HEK293 (cell line): Measurements from ENCODE around the gene TUT1.

ENCODE experiments used
- CTCF ChIA-PET: fragments of 350-600 bp; formaldehyde crosslinking; extraction: SDS; loops from one replicate; lab custom pipeline; 2021; ENCODE audit warnings: antibody characterized with exemption; lab: Yijun Ruan, JAX
- POLR2A ChIA-PET: fragments of 300-600 bp; formaldehyde crosslinking; extraction: SDS; loops from one replicate; lab custom pipeline; 2020; ENCODE audit warnings: antibody characterized with exemption, inconsistent platforms; lab: Yijun Ruan, JAX
- H3K27ac ChIP-seq: fragments of 200-500 bp; sonication (Bioruptor generic); 2 replicates; pipeline ENCODE4 v1.5.1; 2014; ENCODE audit warnings: low read depth, low read length, control low read depth, inconsistent platforms; ENCODE audit errors: extremely low read depth
- H3K36me3 ChIP-seq, 2 experiments: fragments of 200-500 bp in 1 of 2; sonication (Bioruptor generic) in 1 of 2; 1 replicate in 1 of 2; 2 replicates in 1 of 2; pipeline ENCODE4 v1.5.1; 2014 to 2017; ENCODE audit warnings: inconsistent platforms in 2 of 2, low read length in 2 of 2; ENCODE audit not compliant: control insufficient read depth in 2 of 2, insufficient read depth in 1 of 2
- H3K4me1 ChIP-seq: fragments of 200-500 bp; sonication (Bioruptor generic); 2 replicates; pipeline ENCODE4 v1.5.1; 2014; ENCODE audit warnings: mild to moderate bottlenecking, low read length, inconsistent platforms; ENCODE audit not compliant: control insufficient read depth, insufficient read depth
- H3K4me3 ChIP-seq: 2 replicates; pipeline ENCODE4 v1.5.1; 2011; ENCODE audit warnings: low read depth, mild to moderate bottlenecking, control low read depth, low read length, moderate library complexity
- H3K9me3 ChIP-seq: fragments of 200-500 bp; sonication (Bioruptor generic); 2 replicates; pipeline ENCODE4 v1.5.1; 2014; ENCODE audit warnings: low read depth, low read length, inconsistent platforms; ENCODE audit not compliant: control insufficient read depth, insufficient read depth
- CTCF ChIP-seq: fragments of 450-650 bp; formaldehyde crosslinking; IDR thresholded peaks from 2 replicates; pipeline ENCODE4 v1.5.1; 2016; ENCODE audit warnings: missing biosample characterization, missing genetic modification characterization
- KLF8 ChIP-seq: fragments of 450-650 bp; formaldehyde crosslinking; IDR thresholded peaks from 2 replicates; pipeline ENCODE4 v1.5.1; 2016; ENCODE audit warnings: missing biosample characterization, missing genetic modification characterization
- MYNN ChIP-seq: fragments of 450-650 bp; formaldehyde crosslinking; IDR thresholded peaks from 2 replicates; pipeline ENCODE4 v1.5.1; 2016; ENCODE audit warnings: missing biosample characterization, missing genetic modification characterization, borderline replicate concordance
- PRDM1 ChIP-seq: fragments of 450-650 bp; formaldehyde crosslinking; IDR thresholded peaks from 2 replicates; pipeline ENCODE4; 2016; ENCODE audit warnings: missing biosample characterization, missing genetic modification characterization
- PRDM10 ChIP-seq: fragments of 450-650 bp; formaldehyde crosslinking; IDR thresholded peaks from 2 replicates; pipeline ENCODE4 v1.5.1; 2016; ENCODE audit warnings: missing biosample characterization, missing genetic modification characterization
- ZNF19 ChIP-seq: fragments of 450-650 bp; formaldehyde crosslinking; IDR thresholded peaks from 2 replicates; pipeline ENCODE4; 2016; ENCODE audit warnings: missing biosample characterization, missing genetic modification characterization, low read depth
- ZNF2 ChIP-seq: fragments of 450-650 bp; formaldehyde crosslinking; IDR thresholded peaks from 2 replicates; pipeline ENCODE4 v1.5.1; 2016; ENCODE audit warnings: missing biosample characterization, missing genetic modification characterization
- ZNF214 ChIP-seq: fragments of 450-650 bp; formaldehyde crosslinking; IDR thresholded peaks from 2 replicates; pipeline ENCODE4 v1.5.1; 2017; ENCODE audit warnings: missing biosample characterization, mild to moderate bottlenecking, missing genetic modification characterization, borderline replicate concordance
- ZNF23 ChIP-seq: fragments of 450-650 bp; formaldehyde crosslinking; IDR thresholded peaks from 2 replicates; pipeline ENCODE4 v1.5.1; 2016; ENCODE audit warnings: missing biosample characterization, missing genetic modification characterization, borderline replicate concordance
- ZNF280D ChIP-seq: fragments of 450-650 bp; formaldehyde crosslinking; IDR thresholded peaks from 2 replicates; pipeline ENCODE4 v1.5.1; 2016; ENCODE audit warnings: missing biosample characterization, missing genetic modification characterization
- ZNF510 ChIP-seq: fragments of 450-650 bp; formaldehyde crosslinking; IDR thresholded peaks from 2 replicates; pipeline ENCODE4 v1.5.1; 2018; ENCODE audit warnings: mild to moderate bottlenecking, missing genetic modification characterization, missing biosample characterization; ENCODE audit not compliant: insufficient replicate concordance
- ZNF530 ChIP-seq: fragments of 450-650 bp; formaldehyde crosslinking; IDR thresholded peaks from 2 replicates; pipeline ENCODE4 v1.5.1; 2016; ENCODE audit warnings: low read depth, missing biosample characterization, missing genetic modification characterization
- ZNF585B ChIP-seq: fragments of 450-650 bp; formaldehyde crosslinking; IDR thresholded peaks from 2 replicates; pipeline ENCODE4 v1.5.1; 2016; ENCODE audit warnings: missing biosample characterization, missing genetic modification characterization
- ZNF600 ChIP-seq: fragments of 450-650 bp; formaldehyde crosslinking; IDR thresholded peaks from 2 replicates; pipeline ENCODE4 v1.5.1; 2016; ENCODE audit warnings: missing biosample characterization, missing genetic modification characterization
- ZNF639 ChIP-seq: fragments of 450-650 bp; formaldehyde crosslinking; IDR thresholded peaks from 2 replicates; pipeline ENCODE4 v1.5.1; 2016; ENCODE audit warnings: missing biosample characterization, missing genetic modification characterization
- ZNF768 ChIP-seq: fragments of 450-650 bp; formaldehyde crosslinking; IDR thresholded peaks from 2 replicates; pipeline ENCODE4 v1.5.1; 2018; ENCODE audit warnings: missing biosample characterization, mild to moderate bottlenecking, missing genetic modification characterization
- ZNF777 ChIP-seq: fragments of 450-650 bp; formaldehyde crosslinking; IDR thresholded peaks from 2 replicates; pipeline ENCODE4 v1.5.1; 2017; ENCODE audit warnings: missing biosample characterization, missing genetic modification characterization, borderline replicate concordance

Gene TUT1

GRCh38 chr11:62610403-62610802 is 19.1 kb upstream of the TUT1 start:
- no peaks in the 10 kb centered on the region for H3K9me3 ChIP-seq
- no peaks in the 10 kb centered on the region for H3K4me1 ChIP-seq
- no peak overlapping the region for H3K27ac ChIP-seq
- peaks cover 0 to 48% of the 10 kb centered on the region in 2 experiments; a peak in 1 of 3 replicates for H3K36me3 ChIP-seq
- CTCF ChIA-PET: interaction anchor here (0.6 to 3.2 kb wide), 5 partner anchors 11 to 216 kb away, joined by 3 to 19 read pairs (median 4); partner anchors contain the start of genes B3GAT3 and TUT1
- no peak overlapping the region for H3K4me3 ChIP-seq
- TF ChIP-seq ZNF768 (tag by site-specific recombination) (peak; percentile 82; the same call in 1 of the 2 replicates), MYNN (tag by site-specific recombination) (no peak), ZNF280D (tag by site-specific recombination) (no peak)
- POLR2A ChIA-PET: interaction anchor here (0.7 to 4.1 kb wide), 5 partner anchors 9 to 37 kb away, joined by 3 to 31 read pairs (median 13); partner anchors contain the start of genes B3GAT3, EEF1G, MTA2 and TUT1

GRCh38 chr11:62608776-62609175 is 17.5 kb upstream of the TUT1 start:
- Histone ChIP-seq H3K9me3 (no peaks in the 10 kb centered on the region), H3K4me1 (no peaks in the 10 kb centered on the region), H3K4me3 (no peak overlapping the region), H3K36me3 (peaks cover 0 to 50% of the 10 kb centered on the region in 2 experiments; a peak in 1 of 3 replicates), H3K27ac (no peak overlapping the region)
- TF ChIP-seq ZNF585B (tag by site-specific recombination): no peak
- TF ChIP-seq KLF8 (tag by site-specific recombination): no peak
- TF ChIP-seq ZNF510 (tag by site-specific recombination): no peak
- TF ChIP-seq ZNF2 (tag by site-specific recombination): no peak
- no peak for TF ChIP-seq ZNF214 (tag by site-specific recombination)
- no peak for TF ChIP-seq PRDM10 (tag by site-specific recombination)
- no peak for TF ChIP-seq ZNF600
- no peak for TF ChIP-seq ZNF768 (tag by site-specific recombination)
- TF ChIP-seq ZNF530 (tag by site-specific recombination): no peak
- TF ChIP-seq PRDM1 (tag by site-specific recombination): no peak
- TF ChIP-seq ZNF777 (tag by site-specific recombination): no peak
- TF ChIP-seq ZNF23 (tag by site-specific recombination): no peak
- no peak for TF ChIP-seq ZNF19 (tag by site-specific recombination)
- TF ChIP-seq ZNF639 (tag by site-specific recombination): no peak
- TF ChIP-seq CTCF (tag by site-specific recombination): no peak
- ChIA-PET CTCF (interaction anchor here (1.6 to 2.1 kb wide), 2 partner anchors 15 to 184 kb away, joined by 3 to 9 read pairs; no protein-coding TSS in a partner anchor), POLR2A (interaction anchor here (1.2 to 3.6 kb wide), 3 partner anchors 17 to 35 kb away, joined by 3 to 28 read pairs (median 7); partner anchors contain the start of genes EEF1G and TUT1)
